WTC11 (cell line): ENCODE measurements around the gene PPP2R5E. TPM values are rescaled to one million over a fixed set of nuclear protein-coding genes. Genes with fewer than 3 reads are reported as not detected.

Experiments used
- ATAC-seq: fragments of 200-7000 bp; cut with Tn5 transposase; 2 replicates; pipeline ENCODE4 v1.10.0; 2021; ENCODE audit warnings: mild to moderate bottlenecking, moderate library complexity
- CTCF ChIA-PET: fragments of 300-600 bp; sonication (Branson Sonifier 250); formaldehyde crosslinking; loops from one replicate; lab custom pipeline; 2021; ENCODE audit warnings: antibody characterized with exemption; lab: Charles Lee
- POLR2A ChIA-PET: fragments of 350-600 bp; sonication (Branson Sonifier 250); formaldehyde crosslinking; loops from one replicate; lab custom pipeline; 2021; ENCODE audit warnings: antibody characterized with exemption; lab: Charles Lee
- DNase-seq: peaks from one replicate; pipeline ENCODE4 v3.0.0; 2021; ENCODE audit warnings: low spot score
- H3K27ac Mint-ChIP-seq: 2 replicates; pipeline ENCODE4 v1.8.0; 2021; ENCODE audit warnings: mixed read lengths
- H3K27me3 Mint-ChIP-seq: 2 replicates; pipeline ENCODE4 v1.8.0; 2021; ENCODE audit warnings: low read depth, mild to moderate bottlenecking, moderate library complexity, mixed read lengths
- H3K36me3 Mint-ChIP-seq: 2 replicates; pipeline ENCODE4 v1.8.0; 2021; ENCODE audit warnings: mixed read lengths
- H3K4me1 Mint-ChIP-seq: 2 replicates; pipeline ENCODE4 v1.8.0; 2022; ENCODE audit warnings: mixed read lengths
- H3K4me3 Mint-ChIP-seq: 2 replicates; pipeline ENCODE4 v1.8.0; 2021; ENCODE audit warnings: mild to moderate bottlenecking, moderate library complexity, mixed read lengths
- H3K9me3 Mint-ChIP-seq: 2 replicates; pipeline ENCODE4 v1.8.0; 2021; ENCODE audit warnings: mixed read lengths
- AR ChIP-seq: fragments of 250-450 bp; sonication (Bioruptor Pico); IDR thresholded peaks from 2 replicates; pipeline ENCODE4 v1.9.0; 2021; ENCODE audit warnings: mild to moderate bottlenecking
- CBFB ChIP-seq: sonication (generic); formaldehyde crosslinking; IDR thresholded peaks from 2 replicates; pipeline ENCODE4 v1.8.1; 2022; ENCODE audit warnings: mild to moderate bottlenecking, low read depth, missing genetic modification reagents
- CREM ChIP-seq: sonication (generic); formaldehyde crosslinking; IDR thresholded peaks from 2 replicates; pipeline ENCODE4 v1.8.1; 2022; ENCODE audit warnings: mild to moderate bottlenecking, missing genetic modification reagents, moderate library complexity
- HMGA2 ChIP-seq: fragments of 250-450 bp; sonication (Bioruptor Pico); IDR thresholded peaks from 2 replicates; pipeline ENCODE4 v1.4.0; 2021; ENCODE audit warnings: mild to moderate bottlenecking, moderate library complexity
- KAT7 ChIP-seq: sonication (generic); formaldehyde crosslinking; IDR thresholded peaks from 2 replicates; pipeline ENCODE4 v1.8.1; 2023; ENCODE audit warnings: missing genetic modification reagents, mild to moderate bottlenecking, borderline replicate concordance
- MYBL2 ChIP-seq: sonication (generic); formaldehyde crosslinking; IDR thresholded peaks from 2 replicates; pipeline ENCODE4 v1.8.1; 2023; ENCODE audit warnings: mild to moderate bottlenecking, moderate library complexity, missing genetic modification reagents
- NFATC4 ChIP-seq: fragments of 250-450 bp; sonication (Bioruptor Pico); IDR thresholded peaks from 2 replicates; pipeline ENCODE4 v1.9.0; 2021; ENCODE audit warnings: mild to moderate bottlenecking
- NR3C1 ChIP-seq: sonication (generic); formaldehyde crosslinking; conservative IDR thresholded peaks from 2 replicates; pipeline ENCODE4 v1.8.1; 2023; ENCODE audit warnings: low read depth, mild to moderate bottlenecking, missing genetic modification reagents
- OVOL2 ChIP-seq: fragments of 250-450 bp; sonication (Bioruptor Pico); IDR thresholded peaks from 2 replicates; pipeline ENCODE4 v1.9.0; 2021; ENCODE audit warnings: mild to moderate bottlenecking, borderline replicate concordance
- ZMAT4 ChIP-seq: fragments of 250-450 bp; sonication (Bioruptor Pico); IDR thresholded peaks from 2 replicates; pipeline ENCODE4 v1.9.0; 2021; ENCODE audit warnings: mild to moderate bottlenecking
- ZNF281 ChIP-seq: sonication (generic); formaldehyde crosslinking; IDR thresholded peaks from 2 replicates; pipeline ENCODE4 v1.8.0; 2023; ENCODE audit warnings: mild to moderate bottlenecking, missing genetic modification reagents
- ZNF423 ChIP-seq: fragments of 250-450 bp; sonication (Bioruptor Pico); IDR thresholded peaks from 2 replicates; pipeline ENCODE4 v2.1.2; 2022; ENCODE audit warnings: mild to moderate bottlenecking, moderate library complexity
- total RNA-seq: library from RNA; stranded (reverse); gene quantifications from 3 replicates; pipeline ENCODE4 v1.2.3, GENCODE V29; 2021
- TF ChIP-seq, protein P1 (sequence below): fragments of 250-450 bp; sonication (Bioruptor Pico); conservative IDR thresholded peaks from 2 replicates; pipeline ENCODE4 v1.9.0; 2021; ENCODE audit warnings: mild to moderate bottlenecking
- TF ChIP-seq, protein P2 (sequence below): sonication (generic); formaldehyde crosslinking; IDR thresholded peaks from 2 replicates; pipeline ENCODE4 v1.8.0; 2022; ENCODE audit warnings: mild to moderate bottlenecking, missing genetic modification reagents
- TF ChIP-seq, protein P3 (sequence below): sonication (generic); formaldehyde crosslinking; IDR thresholded peaks from 2 replicates; pipeline ENCODE4 v1.8.1; 2023; ENCODE audit warnings: mild to moderate bottlenecking, missing genetic modification reagents, borderline replicate concordance
- TF ChIP-seq, protein P4 (sequence below): sonication (generic); formaldehyde crosslinking; conservative IDR thresholded peaks from 2 replicates; pipeline ENCODE4 v1.8.1; 2022; ENCODE audit warnings: mild to moderate bottlenecking, missing genetic modification reagents

Gene PPP2R5E
- total RNA-seq, 1 experiment from 2014 or later: 59.0 TPM

GRCh38 chr14:63474111-63474510 is 69.1 kb downstream of the PPP2R5E start:
- Mint-ChIP-seq H3K4me3 (no peak overlapping the region), H3K4me1 (peaks cover 11% of the 10 kb centered on the region), H3K36me3 (no peaks in the 10 kb centered on the region), H3K9me3 (no peaks in the 10 kb centered on the region), H3K27ac (no peak overlapping the region), H3K27me3 (no peaks in the 10 kb centered on the region)
- no peak for DNase-seq
- TF ChIP-seq, protein P1, sequence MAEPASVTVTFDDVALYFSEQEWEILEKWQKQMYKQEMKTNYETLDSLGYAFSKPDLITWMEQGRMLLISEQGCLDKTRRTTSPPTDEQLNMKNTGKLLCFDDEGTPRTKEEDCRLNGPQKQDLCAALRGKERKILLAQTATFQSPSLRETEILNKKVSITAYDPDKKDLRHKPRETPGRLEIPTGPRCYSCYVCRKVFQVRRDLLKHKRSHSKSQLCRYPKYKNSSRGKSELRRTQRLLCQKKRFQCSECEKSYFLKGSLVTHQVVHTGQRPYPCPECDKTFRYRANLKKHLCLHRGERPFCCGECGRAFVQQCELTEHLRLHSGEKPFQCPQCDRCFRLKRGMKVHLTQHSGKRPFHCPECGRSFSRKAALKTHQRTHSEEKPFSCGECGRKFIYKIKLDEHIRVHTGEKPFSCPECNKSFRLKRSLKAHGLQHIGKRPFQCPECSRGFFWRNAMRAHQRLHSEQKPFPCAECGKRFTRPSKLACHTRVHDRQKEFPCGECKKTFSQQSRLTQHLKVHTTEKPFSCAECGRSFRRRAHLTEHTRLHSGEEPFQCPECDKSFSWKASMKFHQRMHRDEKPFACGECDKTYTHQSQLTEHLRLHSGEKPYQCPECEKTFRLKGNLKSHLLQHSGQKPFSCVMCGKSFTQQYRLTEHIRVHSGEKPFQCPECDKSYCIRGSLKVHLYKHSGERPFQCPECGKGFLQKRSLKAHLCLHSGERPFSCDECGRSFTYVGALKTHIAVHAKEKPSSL (CRISPR knock-in tag): no peak
- TF ChIP-seq ZNF281 (CRISPR knock-in tag): no peak
- TF ChIP-seq, protein P2, sequence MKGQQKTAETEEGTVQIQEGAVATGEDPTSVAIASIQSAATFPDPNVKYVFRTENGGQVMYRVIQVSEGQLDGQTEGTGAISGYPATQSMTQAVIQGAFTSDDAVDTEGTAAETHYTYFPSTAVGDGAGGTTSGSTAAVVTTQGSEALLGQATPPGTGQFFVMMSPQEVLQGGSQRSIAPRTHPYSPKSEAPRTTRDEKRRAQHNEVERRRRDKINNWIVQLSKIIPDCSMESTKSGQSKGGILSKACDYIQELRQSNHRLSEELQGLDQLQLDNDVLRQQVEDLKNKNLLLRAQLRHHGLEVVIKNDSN (CRISPR knock-in tag): no peak
- TF ChIP-seq, protein P3, sequence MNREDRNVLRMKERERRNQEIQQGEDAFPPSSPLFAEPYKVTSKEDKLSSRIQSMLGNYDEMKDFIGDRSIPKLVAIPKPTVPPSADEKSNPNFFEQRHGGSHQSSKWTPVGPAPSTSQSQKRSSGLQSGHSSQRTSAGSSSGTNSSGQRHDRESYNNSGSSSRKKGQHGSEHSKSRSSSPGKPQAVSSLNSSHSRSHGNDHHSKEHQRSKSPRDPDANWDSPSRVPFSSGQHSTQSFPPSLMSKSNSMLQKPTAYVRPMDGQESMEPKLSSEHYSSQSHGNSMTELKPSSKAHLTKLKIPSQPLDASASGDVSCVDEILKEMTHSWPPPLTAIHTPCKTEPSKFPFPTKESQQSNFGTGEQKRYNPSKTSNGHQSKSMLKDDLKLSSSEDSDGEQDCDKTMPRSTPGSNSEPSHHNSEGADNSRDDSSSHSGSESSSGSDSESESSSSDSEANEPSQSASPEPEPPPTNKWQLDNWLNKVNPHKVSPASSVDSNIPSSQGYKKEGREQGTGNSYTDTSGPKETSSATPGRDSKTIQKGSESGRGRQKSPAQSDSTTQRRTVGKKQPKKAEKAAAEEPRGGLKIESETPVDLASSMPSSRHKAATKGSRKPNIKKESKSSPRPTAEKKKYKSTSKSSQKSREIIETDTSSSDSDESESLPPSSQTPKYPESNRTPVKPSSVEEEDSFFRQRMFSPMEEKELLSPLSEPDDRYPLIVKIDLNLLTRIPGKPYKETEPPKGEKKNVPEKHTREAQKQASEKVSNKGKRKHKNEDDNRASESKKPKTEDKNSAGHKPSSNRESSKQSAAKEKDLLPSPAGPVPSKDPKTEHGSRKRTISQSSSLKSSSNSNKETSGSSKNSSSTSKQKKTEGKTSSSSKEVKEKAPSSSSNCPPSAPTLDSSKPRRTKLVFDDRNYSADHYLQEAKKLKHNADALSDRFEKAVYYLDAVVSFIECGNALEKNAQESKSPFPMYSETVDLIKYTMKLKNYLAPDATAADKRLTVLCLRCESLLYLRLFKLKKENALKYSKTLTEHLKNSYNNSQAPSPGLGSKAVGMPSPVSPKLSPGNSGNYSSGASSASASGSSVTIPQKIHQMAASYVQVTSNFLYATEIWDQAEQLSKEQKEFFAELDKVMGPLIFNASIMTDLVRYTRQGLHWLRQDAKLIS: no peak
- no peak for TF ChIP-seq CBFB (CRISPR knock-in tag)
- TF ChIP-seq NR3C1 (CRISPR knock-in tag): no peak
- no peak for TF ChIP-seq NFATC4 (CRISPR knock-in tag)
- no peak for TF ChIP-seq CREM (CRISPR knock-in tag)
- TF ChIP-seq ZNF423: no peak
- TF ChIP-seq MYBL2 (CRISPR knock-in tag): no peak
- TF ChIP-seq, protein P4, sequence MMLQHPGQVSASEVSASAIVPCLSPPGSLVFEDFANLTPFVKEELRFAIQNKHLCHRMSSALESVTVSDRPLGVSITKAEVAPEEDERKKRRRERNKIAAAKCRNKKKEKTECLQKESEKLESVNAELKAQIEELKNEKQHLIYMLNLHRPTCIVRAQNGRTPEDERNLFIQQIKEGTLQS (CRISPR knock-in tag): no peak
- TF ChIP-seq KAT7 (CRISPR knock-in tag): no peak
- TF ChIP-seq ZMAT4 (CRISPR knock-in tag): no peak
- TF ChIP-seq OVOL2: no peak
- no peak for TF ChIP-seq HMGA2 (CRISPR knock-in tag)
- TF ChIP-seq AR (CRISPR knock-in tag): no peak
- no peak for ATAC-seq
- CTCF ChIA-PET: no interaction called here
- POLR2A ChIA-PET: no interaction called here
